Esophagus squamous epithelium (tissue), 5 donors: ENCODE measurements around the gene ROBO3. TPM values are rescaled to one million over a fixed set of nuclear protein-coding genes. Genes with fewer than 3 reads are reported as not detected.

Source experiments
- DNase-seq: peaks from one replicate; lab custom pipeline; 2025; lab: John Stamatoyannopoulos, UW
- H3K27ac ChIP-seq, 4 donors: fragments of 200-600 bp; sonication (generic); one replicate each; pipeline ENCODE4 v1.5.1; 2016 to 2019; ENCODE audit warnings: mild to moderate bottlenecking in 1 of 4
- H3K27me3 ChIP-seq, 4 donors: fragments of 200-600 bp; sonication (generic); 1 replicate in 3 of 4; 2 replicates in 1 of 4; pipeline versions ENCODE4 v1.5.1 to v1.6.0; 2017 to 2021; ENCODE audit warnings: antibody characterized with exemption in 1 of 4
- H3K36me3 ChIP-seq, 3 donors: fragments of 200-600 bp; sonication (generic); one replicate each; pipeline ENCODE4 v1.5.1; 2016 to 2019
- H3K4me1 ChIP-seq, 3 donors: fragments of 200-600 bp; sonication (generic); one replicate each; pipeline ENCODE4 v1.5.1; 2017 to 2019
- H3K4me3 ChIP-seq, 4 donors: fragments of 200-600 bp; sonication (generic); 1 replicate in 3 of 4; 2 replicates in 1 of 4; pipeline ENCODE4 v1.5.1; 2016 to 2019; ENCODE audit warnings: mild to moderate bottlenecking in 2 of 4, moderate library complexity in 1 of 4
- H3K9me3 ChIP-seq, 3 donors: fragments of 200-600 bp; sonication (generic); one replicate each; pipeline ENCODE4 v1.5.1; 2016 to 2019
- POLR2A ChIP-seq, 4 donors: fragments of 450-650 bp; IDR thresholded peaks; one replicate each; pipeline ENCODE4 v1.6.1; 2017; ENCODE audit warnings: antibody characterized with exemption in 4 of 4, mild to moderate bottlenecking in 4 of 4, moderate library complexity in 3 of 4
- WGBS, 2 donors: methylation state at CpG; one replicate each; pipeline ENCODE4 v1.1.5; 2018; 5-methylcytosine and 5-hydroxymethylcytosine counted together
- intact Hi-C: fragments of 100-400 bp; cut with DNase I; formaldehyde crosslinking; loops from one replicate; pipeline ENCODE4 v1.15.0; 2022
- total RNA-seq, 4 donors: library from RNA; depleted of rRNA; stranded (reverse); fragments of >200 nt; gene quantifications; one replicate each; pipeline ENCODE4 v1.1.0, GENCODE V29; 2016
- TF ChIP-seq, protein P1 (sequence below), 6 experiments: fragments of 450-650 bp in 4 of 6; fragments of 200-600 bp in 2 of 6; sonication (generic) in 2 of 6; IDR thresholded peaks; one replicate each; pipeline ENCODE4 v1.5.1; 2016 to 2019; ENCODE audit warnings: antibody characterized with exemption in 6 of 6, mild to moderate bottlenecking in 4 of 6, moderate library complexity in 4 of 6
- donor health status: DM: yes; HTN: yes; CAD: no.

ROBO3 gene
- total RNA-seq, 4 donors from 2014 or later: 1.8 to 12.4 (median 3.8) TPM

DNA sequence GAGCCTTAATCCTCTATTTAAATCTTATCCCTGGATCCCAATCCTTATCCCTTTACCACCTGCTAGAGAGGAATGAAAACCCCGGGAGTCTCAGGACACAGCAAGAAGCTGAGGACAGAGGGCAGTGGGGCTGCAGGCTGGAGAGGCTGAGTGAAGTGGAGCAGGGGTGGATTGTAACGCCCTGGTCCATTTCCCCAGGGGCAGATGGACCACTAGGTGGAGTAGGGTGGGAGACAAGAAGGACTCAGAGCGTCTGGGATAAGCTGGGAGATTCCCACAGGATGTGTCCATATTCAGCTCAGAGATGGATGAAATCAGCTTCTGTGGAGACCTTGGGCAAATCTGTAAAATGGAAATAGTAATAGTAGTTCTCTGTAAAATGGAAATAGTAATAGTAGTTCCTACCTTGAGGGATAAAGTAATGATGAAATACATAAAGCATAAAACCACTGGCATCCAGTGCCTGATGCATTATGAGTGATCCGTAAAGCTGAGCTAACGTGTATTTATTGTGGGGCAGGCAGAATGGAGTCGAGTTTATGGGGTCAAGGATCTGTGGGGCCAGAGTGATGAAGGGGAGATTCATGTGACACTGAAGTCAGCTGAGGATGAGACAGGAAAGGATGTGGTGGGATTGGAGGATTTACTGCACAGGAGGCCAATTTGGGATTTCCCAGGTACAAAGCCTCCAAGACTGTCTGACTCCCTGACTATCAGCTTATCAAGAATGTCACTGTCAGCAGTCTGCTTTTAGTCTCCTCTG lies 34.3 kb downstream of the ROBO3 start:
- TF ChIP-seq POLR2A (IDR thresholded peaks at IDR 0.05): no peak
- TF ChIP-seq, protein P1, sequence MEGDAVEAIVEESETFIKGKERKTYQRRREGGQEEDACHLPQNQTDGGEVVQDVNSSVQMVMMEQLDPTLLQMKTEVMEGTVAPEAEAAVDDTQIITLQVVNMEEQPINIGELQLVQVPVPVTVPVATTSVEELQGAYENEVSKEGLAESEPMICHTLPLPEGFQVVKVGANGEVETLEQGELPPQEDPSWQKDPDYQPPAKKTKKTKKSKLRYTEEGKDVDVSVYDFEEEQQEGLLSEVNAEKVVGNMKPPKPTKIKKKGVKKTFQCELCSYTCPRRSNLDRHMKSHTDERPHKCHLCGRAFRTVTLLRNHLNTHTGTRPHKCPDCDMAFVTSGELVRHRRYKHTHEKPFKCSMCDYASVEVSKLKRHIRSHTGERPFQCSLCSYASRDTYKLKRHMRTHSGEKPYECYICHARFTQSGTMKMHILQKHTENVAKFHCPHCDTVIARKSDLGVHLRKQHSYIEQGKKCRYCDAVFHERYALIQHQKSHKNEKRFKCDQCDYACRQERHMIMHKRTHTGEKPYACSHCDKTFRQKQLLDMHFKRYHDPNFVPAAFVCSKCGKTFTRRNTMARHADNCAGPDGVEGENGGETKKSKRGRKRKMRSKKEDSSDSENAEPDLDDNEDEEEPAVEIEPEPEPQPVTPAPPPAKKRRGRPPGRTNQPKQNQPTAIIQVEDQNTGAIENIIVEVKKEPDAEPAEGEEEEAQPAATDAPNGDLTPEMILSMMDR (IDR thresholded peaks at IDR 0.05): no peak
- H3K9me3 ChIP-seq: no peaks in the 10 kb centered on the region
- 54 to 70% methylated on average over 5 to 6 of the region's 6 CpGs for WGBS, 2 donors
- H3K27ac ChIP-seq: peak overlapping the region; percentile 40 to 87 (median 72)
- no peak for DNase-seq
- peaks cover 0 to 35% (median 0%) of the 10 kb centered on the region in 4 donors for H3K27me3 ChIP-seq
- no peaks in the 10 kb centered on the region for H3K36me3 ChIP-seq
- intact Hi-C loops: no loop called here
- H3K4me3 ChIP-seq: no peak overlapping the region
- peaks cover 0 to 38% (median 7%) of the 10 kb centered on the region in 3 donors for H3K4me1 ChIP-seq

DNA sequence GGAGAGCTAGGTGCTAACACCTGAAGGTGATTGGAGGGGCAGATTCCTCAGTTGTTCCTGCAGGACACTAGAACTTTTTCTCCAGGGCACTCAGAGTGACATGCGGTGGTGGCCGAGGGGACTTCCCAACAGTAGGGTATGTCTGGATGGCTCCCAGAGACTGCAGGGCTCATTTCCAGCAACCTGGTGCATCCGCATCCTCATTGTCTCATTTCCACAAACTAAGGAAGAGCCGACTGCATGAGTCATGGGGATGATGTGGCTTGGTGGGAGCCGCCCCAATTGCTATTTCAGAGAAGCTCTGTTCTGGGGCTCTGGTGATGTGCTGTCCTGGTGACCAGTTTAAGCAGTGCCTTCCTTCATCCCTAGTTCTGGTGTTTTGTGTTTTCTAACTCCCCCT lies 35.2 kb downstream of the ROBO3 start:
- 15 to 17% methylated on average over 3 to 5 of the region's 5 CpGs for WGBS, 2 donors
- Histone ChIP-seq H3K36me3 (no peaks in the 10 kb centered on the region), H3K4me1 (peaks cover 0 to 32% (median 7%) of the 10 kb centered on the region in 3 donors), H3K27me3 (peaks cover 0 to 35% (median 0%) of the 10 kb centered on the region in 4 donors), H3K4me3 (no peak overlapping the region), H3K9me3 (no peaks in the 10 kb centered on the region), H3K27ac (peak overlapping the region in 3 of 4 donors; percentile 40 to 87 (median 77))
- no peak for DNase-seq
- intact Hi-C loops: no loop called here
- TF ChIP-seq, protein P1 (IDR thresholded peaks at IDR 0.05): no peak
- no peak for TF ChIP-seq POLR2A (IDR thresholded peaks at IDR 0.05)

DNA sequence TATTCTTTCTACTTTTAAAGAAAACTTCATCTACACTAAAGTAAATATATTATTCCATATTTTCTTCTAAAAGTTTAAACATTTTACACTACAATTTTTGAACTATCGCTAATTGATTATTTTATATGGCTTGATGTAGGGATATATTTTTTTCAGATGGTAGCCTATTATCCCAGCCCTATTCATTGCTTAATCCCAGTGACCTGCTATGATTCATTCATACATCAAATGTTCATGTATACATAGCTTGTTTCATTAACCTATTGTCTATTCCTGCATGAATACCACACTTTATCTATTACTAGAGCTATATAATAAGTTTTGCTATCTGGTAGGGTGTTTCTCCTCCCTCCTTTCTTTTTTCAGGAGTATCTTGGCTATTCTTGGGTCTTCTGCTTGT lies 37.4 kb downstream of the ROBO3 start:
- Histone ChIP-seq H3K36me3 (no peaks in the 10 kb centered on the region), H3K4me3 (no peak overlapping the region), H3K9me3 (no peaks in the 10 kb centered on the region), H3K27ac (no peak overlapping the region), H3K4me1 (peaks cover 0 to 29% (median 7%) of the 10 kb centered on the region in 3 donors), H3K27me3 (peaks cover 0 to 35% (median 0%) of the 10 kb centered on the region in 4 donors)
- 82 to 85% methylated on average over 1 of the region's 1 CpG for WGBS, 2 donors
- TF ChIP-seq POLR2A (IDR thresholded peaks at IDR 0.05): no peak
- TF ChIP-seq, protein P1 (IDR thresholded peaks at IDR 0.05): no peak
- DNase-seq: no peak
- intact Hi-C loops: no loop called here

DNA sequence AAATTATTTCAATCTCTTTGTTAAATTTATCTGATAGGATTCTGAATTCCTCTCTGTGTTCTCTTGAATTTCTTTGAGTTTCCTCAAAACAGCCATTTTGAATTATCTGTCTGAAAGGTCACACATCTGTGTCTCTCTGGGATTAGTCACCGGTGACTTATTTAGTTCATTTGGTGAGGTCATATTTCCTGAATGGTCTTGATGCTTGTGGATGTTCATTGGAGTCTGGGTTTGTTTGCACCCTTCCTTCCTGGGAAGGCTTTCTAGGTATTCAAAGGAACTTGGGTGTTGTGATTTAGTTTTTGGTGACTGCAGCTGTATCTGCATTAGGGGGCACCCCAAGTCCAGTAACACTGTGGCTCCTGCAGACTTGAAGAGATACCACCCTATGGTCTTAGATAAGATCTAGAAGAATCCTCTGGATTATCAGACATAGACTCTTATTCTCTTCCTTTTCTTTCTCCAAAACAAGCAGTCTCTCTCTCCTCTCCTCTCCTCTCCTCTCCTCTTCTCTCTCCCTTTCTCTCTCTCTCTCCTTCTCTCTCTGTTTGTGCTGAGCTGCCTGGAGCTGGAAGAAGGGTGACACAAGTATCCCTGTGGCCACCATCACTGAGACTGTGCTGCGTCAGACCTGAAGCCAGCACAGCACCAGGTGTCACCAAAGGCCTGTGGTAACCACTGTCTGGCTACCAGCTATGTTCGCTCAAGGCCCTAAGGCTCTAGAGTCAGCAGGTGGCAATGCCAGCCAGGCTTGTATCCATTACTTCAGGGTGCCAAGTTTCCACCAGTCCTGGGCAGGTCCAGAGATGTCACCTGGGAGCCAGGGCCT lies 50.5 kb downstream of the ROBO3 start:
- Histone ChIP-seq H3K27me3 (peaks cover 0 to 28% (median 0%) of the 10 kb centered on the region in 4 donors), H3K9me3 (peaks cover 0 to 8% (median 0%) of the 10 kb centered on the region in 3 donors), H3K36me3 (no peaks in the 10 kb centered on the region), H3K4me3 (no peak overlapping the region), H3K27ac (no peak overlapping the region), H3K4me1 (peaks cover 0 to 2% (median 0%) of the 10 kb centered on the region in 3 donors)
- 55 to 64% methylated on average over 2 to 3 of the region's 3 CpGs for WGBS, 2 donors
- intact Hi-C loops: no loop called here
- no peak for TF ChIP-seq POLR2A (IDR thresholded peaks at IDR 0.05)
- TF ChIP-seq, protein P1 (IDR thresholded peaks at IDR 0.05): no peak
- no peak for DNase-seq

DNA sequence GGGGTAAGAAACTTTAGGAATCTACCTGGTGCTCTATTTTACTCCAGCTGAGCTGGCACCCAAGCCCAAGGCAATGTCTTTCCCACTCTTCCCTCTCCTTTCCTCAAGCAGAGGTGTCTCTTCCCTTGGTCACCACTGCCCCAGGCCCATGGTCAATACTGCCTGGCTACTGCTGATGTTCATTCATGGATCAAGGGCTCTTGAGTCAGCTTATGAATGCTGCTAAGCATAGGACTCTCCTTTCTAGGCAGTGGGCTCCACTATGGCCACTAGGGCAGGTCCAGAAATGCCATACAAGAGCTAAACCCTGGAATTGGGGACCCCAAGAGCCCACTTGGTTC lies 51.1 kb downstream of the ROBO3 start:
- Histone ChIP-seq H3K9me3 (peaks cover 0 to 4% (median 0%) of the 10 kb centered on the region in 3 donors), H3K4me1 (peaks cover 0 to 8% (median 2%) of the 10 kb centered on the region in 3 donors), H3K27me3 (peaks cover 0 to 34% (median 0%) of the 10 kb centered on the region in 4 donors), H3K27ac (no peak overlapping the region), H3K36me3 (no peaks in the 10 kb centered on the region), H3K4me3 (no peak overlapping the region)
- DNase-seq: no peak
- intact Hi-C loops: no loop called here
- no peak for TF ChIP-seq POLR2A (IDR thresholded peaks at IDR 0.05)
- TF ChIP-seq, protein P1 (IDR thresholded peaks at IDR 0.05): no peak
